NCI-H69 (cell line): ENCODE results near the gene AP5Z1.
A peak's percentile ranks its signal among the peaks of the same experiment; 100 is the strongest.

Experiments
- DNase-seq: peaks from one replicate; lab custom pipeline; 2025; lab: John Stamatoyannopoulos, UW

AP5Z1 gene

GRCh38 chr7:4803397-4804241 lies 28.2 kb downstream of the AP5Z1 start:
- DNase-seq = no peak

DNA sequence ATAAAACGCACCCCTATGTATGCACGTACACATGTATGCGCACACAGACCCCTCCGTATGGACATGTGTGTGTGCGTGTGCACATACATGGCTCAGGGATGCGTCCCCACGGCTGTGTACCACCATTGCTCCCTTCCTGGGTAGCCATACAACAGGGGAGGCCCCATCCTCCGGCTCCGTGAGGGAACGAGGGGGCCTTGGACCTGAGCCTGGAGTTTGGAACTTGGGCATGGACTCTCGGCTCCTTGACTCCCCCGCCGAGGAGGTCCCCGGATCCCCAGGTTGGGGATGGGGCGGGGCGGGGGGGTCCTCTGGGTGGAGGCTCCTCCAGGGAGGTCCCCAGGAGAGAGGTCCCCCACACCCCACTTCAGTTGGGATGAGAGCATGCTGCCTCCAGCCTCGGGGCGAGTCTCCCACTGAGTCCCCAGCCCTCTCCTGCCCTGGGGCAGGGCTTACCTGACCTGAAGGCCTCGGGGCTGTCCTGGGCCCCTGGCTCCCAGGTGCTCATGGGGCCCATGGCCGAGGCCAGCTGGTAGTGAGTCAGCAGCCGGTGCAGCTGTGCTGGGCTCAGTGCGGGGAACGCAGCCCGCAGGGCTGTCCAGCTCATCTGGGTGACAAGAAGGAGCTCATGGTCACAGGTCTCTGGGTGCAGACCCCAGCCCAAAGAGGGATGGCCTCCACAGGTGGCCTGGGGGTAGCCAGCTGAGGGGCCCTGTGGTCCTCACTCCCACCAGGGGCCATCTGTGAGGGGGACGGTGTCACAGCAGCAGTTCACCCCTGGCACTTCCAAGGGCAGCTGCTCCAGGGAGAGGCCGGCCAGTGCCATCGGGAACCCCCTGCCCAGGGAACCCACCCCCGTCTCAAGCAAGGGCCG lies 29.9 kb downstream of the AP5Z1 start:
- no peak for DNase-seq

GRCh38 chr7:4805984-4806300 lies 30.5 kb downstream of the AP5Z1 start:
- no peak for DNase-seq

GRCh38 chr7:4806983-4807597 lies 31.7 kb downstream of the AP5Z1 start:
- no peak for DNase-seq

GRCh38 chr7:4807598-4808016 lies 32.2 kb downstream of the AP5Z1 start:
- DNase-seq = peak; percentile 34

GRCh38 chr7:4808026-4808425 lies 32.6 kb downstream of the AP5Z1 start:
- no peak for DNase-seq

GRCh38 chr7:4808565-4808964 lies 33.1 kb downstream of the AP5Z1 start:
- DNase-seq = no peak

GRCh38 chr7:4809091-4809591 lies 33.7 kb downstream of the AP5Z1 start:
- no peak for DNase-seq

- no peak for DNase-seq
These were observed 34.2 kb downstream of the AP5Z1 start for GRCh38 chr7:4809666-4810065.

GRCh38 chr7:4814433-4814832 lies 39.0 kb downstream of the AP5Z1 start:
- no peak for DNase-seq

DNA sequence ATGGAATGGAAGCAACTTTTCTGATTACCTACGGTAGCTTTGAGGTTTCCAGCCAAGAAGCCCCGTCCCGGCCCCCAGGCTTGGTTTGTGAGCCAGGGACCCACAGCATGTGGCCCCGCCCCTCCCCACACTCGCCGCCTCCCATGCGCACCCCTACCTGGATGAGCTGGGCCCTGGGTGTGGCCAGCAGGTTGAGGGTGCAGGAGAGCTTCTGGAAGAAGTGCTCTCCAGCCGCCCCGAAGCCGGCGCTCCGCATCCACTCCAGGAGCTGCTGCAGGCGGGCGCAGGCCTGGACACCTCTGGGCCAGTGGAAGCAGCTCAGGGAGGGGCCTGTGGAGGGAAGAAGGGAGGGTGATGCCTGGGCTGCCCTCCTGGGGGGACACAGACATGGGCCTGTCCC lies 39.7 kb downstream of the AP5Z1 start:
- no peak for DNase-seq

GRCh38 chr7:4815609-4816418 lies 40.4 kb downstream of the AP5Z1 start:
- no peak for DNase-seq

DNA sequence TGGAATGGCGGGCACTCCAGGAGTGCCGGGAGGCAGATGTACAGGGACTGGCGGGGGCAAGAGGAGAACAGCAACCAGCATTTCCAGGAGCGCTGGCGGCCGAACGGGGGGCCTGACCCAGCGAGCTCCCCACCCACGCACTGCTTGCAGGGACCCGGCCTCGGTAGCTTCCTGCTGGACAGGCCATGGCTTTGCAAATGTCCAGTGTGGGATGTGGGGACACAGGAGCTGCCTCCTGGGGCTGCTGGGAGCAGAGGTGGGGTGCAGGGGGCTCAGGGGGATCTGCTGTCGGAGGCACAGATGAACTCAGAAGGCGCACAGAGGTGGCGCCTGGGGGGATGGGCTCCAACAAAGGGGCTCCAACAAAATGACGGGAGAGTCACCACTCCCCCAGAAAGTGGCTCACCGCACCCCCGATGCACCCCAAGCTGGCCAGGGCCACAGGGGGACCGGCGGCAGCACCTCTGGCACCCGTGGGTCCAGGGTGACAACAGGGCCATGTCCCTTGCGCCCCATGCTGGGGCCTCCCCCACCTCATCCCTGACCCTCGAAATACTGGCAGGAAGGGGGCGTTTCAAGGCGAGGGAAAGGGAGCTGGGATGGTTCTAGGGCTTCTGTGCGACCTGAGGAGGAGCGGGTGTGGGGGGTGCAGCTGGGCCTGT lies 41.1 kb downstream of the AP5Z1 start:
- no peak for DNase-seq

DNA sequence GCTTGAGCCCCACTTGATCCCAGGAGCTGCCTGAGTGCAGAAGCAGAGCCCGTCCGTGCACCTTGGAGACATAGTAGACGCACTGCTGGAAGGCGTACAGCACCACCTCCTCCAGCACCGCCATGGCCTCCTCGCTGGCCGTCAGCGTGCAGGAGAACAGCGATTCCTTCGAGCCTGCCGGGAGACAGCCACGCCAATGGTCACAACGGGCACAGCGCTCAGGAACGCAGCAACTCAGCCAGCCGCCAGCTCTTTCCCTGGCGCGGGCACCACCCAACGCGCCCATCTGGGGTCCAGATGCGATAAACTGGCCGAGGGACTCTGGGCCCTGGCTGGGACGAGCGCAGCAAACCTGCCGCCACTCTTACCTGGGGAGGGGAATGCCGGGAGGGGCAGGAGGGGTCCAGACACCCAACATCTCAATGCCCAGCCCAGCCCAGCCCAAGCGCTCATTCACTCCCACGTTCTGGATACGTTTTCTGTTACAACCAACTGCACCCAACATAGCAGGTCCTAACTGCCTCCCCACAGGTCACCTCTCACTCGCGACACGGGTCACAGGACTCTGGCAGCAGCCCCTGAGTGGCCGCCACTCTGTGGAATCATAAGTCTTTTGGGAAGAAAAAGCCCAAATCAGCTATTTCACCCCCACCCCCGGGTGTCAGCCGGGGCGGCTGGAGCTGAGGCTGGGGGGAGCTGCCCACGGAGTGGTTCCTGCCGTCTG lies 41.9 kb downstream of the AP5Z1 start:
- no peak for DNase-seq

DNA sequence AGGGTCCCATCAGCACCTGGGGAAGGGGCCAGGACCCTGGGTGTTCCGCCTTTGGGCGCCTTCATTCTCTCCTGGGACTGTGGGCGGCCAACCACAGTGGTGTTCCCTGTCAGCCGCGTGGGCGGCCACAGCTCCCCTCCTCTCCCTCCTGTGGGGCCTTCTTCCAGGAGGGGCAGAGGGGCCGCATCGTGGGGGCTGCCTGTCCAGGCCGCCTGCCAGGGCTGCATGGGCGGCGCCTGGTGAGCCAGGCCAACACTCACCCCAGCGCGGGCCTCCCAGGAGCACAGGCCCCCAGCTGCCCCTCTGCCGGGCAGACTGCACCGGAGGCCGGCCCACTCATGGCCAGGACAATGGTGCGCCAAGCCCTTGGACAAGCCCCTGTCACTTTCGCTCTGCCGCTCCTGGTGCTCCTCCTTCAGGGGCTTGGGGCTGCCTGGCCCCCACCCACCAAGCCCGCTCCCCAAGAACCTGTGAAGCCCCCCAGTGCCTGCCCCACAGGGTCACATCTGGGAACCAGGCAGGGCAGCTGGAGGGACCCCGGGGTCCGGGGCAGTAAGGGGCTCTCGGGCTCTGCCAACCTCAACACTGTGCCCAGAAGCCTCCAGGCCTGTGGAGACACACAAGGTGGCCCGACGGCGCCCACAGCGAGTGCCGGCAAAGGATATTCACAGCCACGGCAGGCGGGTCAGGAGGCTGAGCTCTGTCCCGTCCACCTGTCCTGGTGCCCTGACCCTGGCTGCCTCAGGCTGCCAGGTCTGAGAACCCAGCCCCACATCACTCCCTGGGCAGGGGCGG lies 42.8 kb downstream of the AP5Z1 start:
- no peak for DNase-seq

DNA sequence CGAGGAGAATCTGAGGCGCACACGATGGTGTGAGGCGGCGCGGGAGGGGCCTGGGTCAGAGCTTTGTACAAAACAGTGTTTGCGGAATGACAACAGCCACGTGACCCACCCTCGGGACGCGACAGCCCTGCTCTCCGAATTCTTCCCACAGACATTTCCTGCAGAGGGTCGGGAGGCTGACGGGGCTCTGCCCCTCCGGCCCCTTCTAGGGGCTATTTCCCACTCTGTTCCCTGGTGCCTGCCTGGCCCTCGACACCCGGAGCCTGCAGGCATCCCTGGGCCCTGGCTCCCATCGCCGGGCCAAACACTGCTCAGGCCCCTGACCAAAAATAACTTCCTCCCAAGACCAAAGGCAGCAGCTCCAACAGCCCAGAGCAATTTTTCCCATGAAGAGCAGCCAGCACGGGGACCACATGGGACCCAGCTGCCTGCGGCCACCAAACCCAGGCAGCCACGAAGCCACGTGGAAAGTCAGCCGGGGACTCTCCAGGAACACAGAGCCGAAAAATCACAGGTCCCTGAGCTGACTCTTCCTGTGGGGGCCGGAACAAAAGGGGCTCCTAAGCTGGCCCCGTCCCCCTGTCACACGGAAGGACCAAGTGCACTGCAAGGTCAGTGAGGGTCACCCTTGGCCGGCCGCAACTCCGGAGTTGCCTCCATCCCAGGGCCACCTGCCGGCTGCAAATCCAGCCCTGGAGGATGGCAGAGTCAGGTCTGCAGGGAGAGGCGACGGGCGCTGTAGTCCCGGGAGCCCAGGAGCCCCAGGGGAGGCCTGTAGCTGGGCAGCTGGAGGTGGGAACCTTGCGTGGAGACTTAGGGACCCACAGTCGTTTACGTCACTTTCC lies 44.4 kb downstream of the AP5Z1 start:
- DNase-seq = no peak

DNA sequence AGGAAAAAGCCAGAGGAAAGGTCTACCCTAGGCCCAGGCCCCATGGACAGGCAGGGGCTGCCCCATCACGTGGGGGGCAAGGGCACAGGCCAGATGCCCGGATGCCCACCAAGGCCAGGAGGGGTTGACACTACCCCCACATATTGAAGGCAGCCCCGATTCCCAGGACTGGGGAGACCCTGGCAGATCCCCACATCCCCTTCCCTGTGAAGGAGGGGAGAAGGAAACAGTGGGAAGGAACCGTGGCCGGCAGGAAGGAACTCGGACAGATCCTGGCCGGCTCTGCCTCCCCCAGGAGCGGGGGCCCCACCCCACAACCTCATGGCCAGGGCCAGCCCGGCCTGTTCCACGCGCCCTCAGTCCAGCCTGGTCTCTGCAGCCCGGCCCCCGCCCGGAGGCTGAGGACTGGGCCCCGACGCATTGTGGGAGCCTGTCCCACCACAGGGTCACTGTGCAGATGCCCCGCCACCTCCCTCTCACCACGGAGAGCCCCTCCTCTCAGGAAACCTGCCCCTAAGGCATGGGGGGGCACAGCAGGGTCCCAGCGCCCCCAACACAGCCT lies 45.1 kb downstream of the AP5Z1 start:
- DNase-seq = no peak

DNA sequence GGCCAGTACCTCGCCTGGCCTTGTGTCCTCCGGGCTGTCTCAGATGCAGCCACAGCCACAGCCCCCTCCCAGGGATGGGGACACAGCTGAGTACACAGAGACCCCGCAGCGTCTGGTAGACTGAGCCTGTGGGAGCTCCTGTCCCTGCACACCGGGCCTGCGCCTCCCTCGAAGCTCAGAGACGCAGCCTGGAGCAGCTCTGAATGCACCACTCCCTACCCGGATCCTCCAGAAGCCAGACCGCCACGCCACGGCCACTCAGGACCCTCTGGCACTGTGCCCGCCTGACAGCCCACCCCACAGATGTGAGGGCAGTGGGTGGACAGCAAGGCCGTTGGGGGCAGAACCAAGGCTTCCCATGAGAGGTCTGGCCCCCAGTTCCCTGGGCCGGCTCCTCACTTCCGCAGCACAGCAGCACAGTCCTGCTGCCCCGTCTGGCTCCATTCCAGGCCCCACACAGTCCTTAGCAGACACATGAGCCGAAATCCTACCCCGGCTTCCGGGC lies 45.6 kb downstream of the AP5Z1 start:
- peak; percentile 23 for DNase-seq
